B cell (primary cell): Measurements from ENCODE around the gene VANGL2.

Experiments used
- EZH2 ChIP-seq: IDR thresholded peaks from 2 replicates; pipeline ENCODE4 v1.6.1; 2012; ENCODE audit warnings: borderline replicate concordance, low read depth, mild to moderate bottlenecking, moderate library complexity, low read length; ENCODE audit not compliant: insufficient read depth, poor library complexity, severe bottlenecking
- TF ChIP-seq, protein P1 (sequence below): fragments of 200-600 bp; IDR thresholded peaks from one replicate; pipeline ENCODE4 v1.8.0; 2022; ENCODE audit warnings: antibody characterized with exemption, mild to moderate bottlenecking

DNA sequence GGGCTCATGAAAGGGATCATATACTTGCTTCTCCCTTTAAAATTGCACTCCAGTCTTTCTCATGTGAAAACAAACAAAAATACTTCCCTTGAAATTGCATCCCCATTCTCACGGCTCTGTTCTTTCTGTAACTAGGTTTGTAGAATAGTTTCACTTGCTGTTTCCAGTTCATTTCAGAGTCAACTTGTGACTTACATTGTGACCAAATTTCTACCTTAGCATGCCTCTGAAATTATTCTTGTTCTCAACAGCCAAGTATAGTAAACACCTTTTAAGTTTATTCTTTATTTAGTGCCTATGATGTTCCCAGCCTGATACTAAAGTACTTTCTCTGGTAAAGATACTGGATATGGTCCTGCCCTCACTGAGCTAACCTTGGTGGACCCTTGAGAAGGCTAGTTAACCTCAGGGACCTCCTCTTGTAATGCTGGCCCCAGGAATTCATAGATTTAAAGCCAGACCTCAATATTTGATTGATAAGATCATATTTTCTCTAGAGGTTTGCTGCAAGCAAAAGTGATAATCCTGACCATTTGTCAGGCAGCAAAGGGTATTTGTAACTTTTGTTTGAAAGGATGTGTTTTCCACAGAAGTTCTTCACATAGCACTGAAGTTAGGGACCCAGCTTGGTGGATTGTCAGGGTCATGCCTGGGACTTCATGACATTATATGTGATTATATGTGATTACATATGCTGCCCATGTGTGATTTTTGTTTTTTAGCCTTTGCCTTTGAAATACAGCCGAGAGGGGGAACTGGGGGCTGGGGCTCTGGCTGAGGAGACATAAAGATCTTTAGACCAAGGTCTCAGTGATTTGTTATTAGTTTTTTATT is 29.6 kb downstream of the VANGL2 start:
- TF ChIP-seq, protein P1, sequence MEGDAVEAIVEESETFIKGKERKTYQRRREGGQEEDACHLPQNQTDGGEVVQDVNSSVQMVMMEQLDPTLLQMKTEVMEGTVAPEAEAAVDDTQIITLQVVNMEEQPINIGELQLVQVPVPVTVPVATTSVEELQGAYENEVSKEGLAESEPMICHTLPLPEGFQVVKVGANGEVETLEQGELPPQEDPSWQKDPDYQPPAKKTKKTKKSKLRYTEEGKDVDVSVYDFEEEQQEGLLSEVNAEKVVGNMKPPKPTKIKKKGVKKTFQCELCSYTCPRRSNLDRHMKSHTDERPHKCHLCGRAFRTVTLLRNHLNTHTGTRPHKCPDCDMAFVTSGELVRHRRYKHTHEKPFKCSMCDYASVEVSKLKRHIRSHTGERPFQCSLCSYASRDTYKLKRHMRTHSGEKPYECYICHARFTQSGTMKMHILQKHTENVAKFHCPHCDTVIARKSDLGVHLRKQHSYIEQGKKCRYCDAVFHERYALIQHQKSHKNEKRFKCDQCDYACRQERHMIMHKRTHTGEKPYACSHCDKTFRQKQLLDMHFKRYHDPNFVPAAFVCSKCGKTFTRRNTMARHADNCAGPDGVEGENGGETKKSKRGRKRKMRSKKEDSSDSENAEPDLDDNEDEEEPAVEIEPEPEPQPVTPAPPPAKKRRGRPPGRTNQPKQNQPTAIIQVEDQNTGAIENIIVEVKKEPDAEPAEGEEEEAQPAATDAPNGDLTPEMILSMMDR = no peak
- no peak for TF ChIP-seq EZH2
